Stimulated activated CD4-positive, alpha-beta T cell treated with anti-CD3 and anti-CD28 coated beads, Interleukin-4, amount 100 ng/mL, for 4 hours (primary cell): ENCODE results near the gene DKK2.
"Not testable (repeated sequence)": the region's sequence is repeated elsewhere in the genome, so short reads cannot be mapped to it uniquely, and the experiment has no call there.

Experiments used
- DNase-seq, 2 experiments: peaks; one replicate each; pipeline ENCODE4 v3.0.0-alpha.2; 2020

The DKK2 gene

DNA sequence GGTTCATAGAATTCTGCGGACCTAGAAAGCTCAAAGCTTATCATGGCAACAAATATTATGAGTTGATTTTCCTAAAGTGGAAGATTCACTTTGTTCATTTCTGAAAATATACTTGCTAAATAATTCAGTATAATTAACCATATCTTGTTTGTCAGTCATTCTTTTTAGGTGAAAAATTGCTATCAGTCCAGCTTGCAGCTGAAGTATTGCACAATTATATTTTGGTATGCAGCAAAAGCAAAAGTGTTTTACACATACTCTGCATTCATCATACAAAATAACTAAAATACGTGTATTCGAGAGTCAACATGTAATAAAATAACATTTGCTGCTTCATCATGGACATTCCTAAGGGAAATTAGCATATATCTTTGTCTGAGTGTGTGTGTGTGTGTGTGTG is 24.8 kb downstream of the DKK2 start:
- DNase-seq: no peak

- no peak for DNase-seq
Measured at GRCh38 chr4:107009196-107009968, 26.7 kb downstream of the DKK2 start.

- no peak for DNase-seq
Measured at GRCh38 chr4:107008115-107008514, 28.0 kb downstream of the DKK2 start.

- no peak for DNase-seq
Measured at GRCh38 chr4:107006218-107006617, 29.9 kb downstream of the DKK2 start.

DNA sequence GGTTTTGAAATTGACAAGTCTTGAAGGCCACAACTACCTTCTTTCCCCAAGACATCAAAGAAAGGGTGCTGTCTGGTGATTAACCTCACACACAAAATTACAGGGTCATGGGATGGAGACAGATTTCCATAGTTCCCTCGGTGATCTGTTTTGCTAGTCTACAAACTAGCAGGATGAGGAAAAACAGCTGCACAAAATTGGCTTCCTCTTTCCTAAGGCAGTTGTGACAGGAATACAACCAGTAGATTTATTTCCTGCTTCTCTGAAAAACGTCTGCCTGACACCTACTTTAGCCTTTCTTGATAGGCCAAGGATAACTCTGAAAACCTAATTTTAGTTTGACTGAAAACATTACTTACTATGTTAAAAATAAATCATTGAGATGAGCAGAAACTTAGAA is 39.6 kb downstream of the DKK2 start:
- no peak for DNase-seq

DNA sequence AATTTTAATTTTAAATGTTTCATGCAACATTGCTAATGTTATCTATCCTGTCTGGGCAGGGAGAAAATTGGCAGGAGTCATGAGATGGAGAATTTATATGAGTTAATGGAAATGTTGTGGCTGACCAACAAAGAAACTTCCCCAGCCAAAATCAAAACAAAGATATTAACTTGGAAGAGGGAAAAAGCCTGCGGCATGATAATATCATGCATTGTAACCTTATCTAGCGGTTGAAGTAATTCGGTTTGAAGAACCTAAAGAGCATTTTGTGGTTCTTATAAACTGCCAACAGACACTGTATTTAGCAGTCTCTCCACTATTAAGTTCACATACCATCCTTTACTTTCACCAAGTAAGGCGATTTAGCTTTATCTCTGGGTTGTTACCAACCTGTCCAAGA is 42.3 kb downstream of the DKK2 start:
- DNase-seq: no peak

GRCh38 chr4:106987311-106987710 is 48.8 kb downstream of the DKK2 start:
- DNase-seq: no peak

DNA sequence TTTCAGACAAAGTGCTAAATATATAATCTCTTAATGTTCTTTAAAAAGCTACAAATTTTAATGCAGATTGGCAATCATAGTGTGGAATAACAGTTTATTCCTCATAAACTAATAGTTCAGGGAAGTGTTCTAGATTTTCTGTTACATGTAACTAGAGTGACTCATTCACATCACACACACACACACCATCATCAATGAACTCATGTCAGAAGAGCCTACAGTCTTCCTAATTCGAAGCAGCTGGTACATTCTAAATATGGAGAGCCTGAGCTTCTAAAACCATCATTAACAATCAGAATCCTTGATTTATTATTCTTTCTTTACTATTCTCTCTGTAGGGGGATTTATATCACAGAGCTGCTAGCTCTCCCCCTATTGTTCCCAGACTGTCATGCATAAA is 49.6 kb downstream of the DKK2 start:
- DNase-seq: no peak

DNA sequence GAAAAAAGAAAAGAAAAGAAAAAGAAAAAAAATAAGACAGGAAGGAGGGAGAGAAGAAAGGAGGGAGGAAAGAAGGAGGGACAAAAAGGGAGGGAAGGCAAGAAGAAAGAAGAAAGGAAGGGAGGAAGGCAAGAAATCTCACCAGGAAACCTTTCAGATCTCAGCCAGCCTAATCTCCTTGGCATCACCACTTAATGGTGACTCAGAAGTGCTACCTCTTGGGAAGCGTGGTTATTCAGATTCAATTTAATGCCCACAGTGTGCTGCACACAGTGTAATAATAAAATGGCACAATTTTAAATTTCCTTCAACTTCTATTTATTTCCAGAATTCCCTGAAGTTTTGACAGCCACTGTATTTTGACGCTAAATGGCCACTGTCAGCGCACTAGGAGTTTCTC is 50.3 kb downstream of the DKK2 start:
- no peak for DNase-seq

DNA sequence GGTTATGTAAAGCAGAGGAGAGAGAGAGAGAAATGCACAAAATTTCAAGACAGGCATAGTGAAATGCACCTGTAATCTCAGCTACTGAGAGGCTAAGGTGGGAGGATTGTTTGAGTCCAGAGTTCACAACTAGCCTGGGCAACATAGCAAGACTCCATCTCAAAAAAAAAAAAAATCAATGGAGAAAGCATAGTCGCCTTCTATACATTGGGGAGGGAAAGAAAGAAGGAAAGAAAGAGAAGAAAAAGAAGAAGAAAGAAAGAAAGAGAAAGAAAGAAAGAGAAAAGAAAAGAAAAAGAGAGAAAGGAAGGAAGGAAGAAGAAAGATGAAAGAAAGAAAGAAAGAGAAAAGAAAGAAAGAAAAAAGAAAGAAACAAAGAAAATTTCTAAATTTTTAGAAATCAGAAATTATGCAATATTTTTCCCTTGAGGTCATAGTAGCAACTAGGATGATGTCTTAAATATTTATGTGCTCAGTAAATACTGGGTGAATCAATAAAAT is 53.4 kb downstream of the DKK2 start:
- no peak for DNase-seq

DNA sequence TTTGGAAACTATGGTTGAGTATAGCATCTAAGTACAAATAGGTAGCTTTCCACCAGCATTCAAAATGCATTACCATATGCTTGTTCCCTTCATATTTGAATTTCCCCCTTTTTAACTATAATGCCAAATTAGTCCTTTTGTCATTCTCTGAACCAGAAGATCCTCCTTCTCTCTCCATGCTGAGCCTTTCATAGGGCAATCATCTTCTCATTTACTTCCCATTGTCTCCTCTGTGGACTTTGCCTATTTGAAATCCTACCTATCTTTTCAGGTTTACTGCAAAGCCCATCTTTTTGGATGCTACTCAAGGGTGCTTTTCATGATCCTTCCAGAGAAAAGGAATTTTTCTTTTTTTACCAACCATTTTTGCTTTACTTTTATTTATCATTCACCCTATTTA is 54.7 kb downstream of the DKK2 start:
- DNase-seq: no peak

DNA sequence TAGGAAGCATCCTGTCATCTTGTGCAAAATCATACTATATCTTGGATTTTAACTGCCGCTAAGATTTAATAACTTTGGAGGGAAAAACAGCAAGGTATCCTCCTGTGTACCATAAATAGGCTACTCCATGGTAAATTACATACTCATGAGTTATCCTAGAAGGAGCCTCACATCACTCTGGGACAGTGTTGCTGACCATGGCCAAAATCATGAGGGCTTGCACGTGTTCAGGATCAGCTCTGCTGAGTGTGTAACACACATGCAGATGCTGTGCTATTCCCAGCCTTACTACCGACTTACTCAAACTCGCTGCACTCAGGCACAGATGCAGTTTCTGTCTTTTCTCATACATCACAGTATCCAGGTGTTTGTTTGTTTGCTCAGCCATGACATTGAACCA is 56.6 kb downstream of the DKK2 start:
- DNase-seq: no peak

GRCh38 chr4:106978046-106978774 is 57.9 kb downstream of the DKK2 start:
- no peak for DNase-seq

DNA sequence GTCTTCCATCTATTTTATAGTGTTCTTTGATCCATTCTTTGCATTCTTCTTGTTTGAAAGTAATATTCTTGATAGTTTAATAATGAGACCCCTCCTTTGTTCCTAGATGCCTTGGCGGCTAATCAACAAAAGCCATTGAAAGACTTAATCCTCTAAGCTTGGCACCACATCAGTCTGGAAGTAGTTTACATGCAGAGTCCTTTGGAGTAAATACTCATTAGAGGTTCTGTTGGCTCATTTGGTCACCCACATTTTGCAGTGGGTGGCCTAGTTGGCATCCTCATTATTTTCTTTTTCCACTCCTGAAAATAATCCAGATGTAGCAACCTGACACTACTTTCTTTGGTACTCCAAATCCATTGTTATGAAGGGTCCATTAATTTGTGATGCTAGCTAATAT is 64.5 kb downstream of the DKK2 start:
- no peak for DNase-seq

GRCh38 chr4:106967892-106968291 is 68.2 kb downstream of the DKK2 start:
- DNase-seq: no peak

- DNase-seq: no peak
Measured at GRCh38 chr4:106953036-106953705, 82.9 kb downstream of the DKK2 start.

DNA sequence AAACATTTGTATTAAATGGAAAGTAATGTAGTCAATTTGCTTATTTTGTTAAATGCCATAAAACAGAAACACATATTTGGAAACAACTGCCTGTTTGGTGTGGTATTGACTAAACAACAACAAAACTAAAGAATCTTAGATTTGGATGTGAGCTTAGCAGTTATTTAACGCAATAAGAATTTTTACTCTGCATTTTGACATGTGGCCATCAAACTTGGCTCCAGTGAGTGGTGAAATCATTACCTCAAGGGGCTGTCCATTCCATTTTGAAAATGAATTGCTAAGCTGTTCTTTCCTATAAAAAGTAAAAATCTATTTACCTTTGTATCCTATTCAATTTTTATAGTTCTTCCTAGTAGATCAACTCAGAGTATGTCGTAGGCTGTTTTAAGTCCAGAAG is 84.2 kb downstream of the DKK2 start:
- DNase-seq: no peak

- no peak for DNase-seq
Measured at GRCh38 chr4:106941841-106942240, 94.3 kb downstream of the DKK2 start.

DNA sequence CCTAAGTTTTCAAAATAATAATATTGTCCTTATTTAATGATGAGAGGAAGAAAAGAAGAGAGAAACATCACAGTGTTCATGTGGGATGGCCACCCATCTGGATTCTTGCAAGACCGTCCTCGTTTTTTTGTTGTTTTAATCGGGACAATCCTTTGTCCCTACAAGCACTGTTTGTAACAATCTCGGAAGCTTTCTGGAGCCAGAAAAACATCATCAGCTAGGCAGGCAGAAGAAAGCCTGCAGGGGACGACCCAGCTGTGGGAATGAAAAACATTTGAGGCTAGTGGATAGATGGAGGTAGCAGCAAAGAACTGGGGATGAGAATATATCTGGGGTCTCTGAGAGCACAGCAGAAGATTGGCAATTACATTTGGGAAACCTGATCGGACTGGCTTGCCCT is 105.6 kb downstream of the DKK2 start:
- no peak for DNase-seq

DNA sequence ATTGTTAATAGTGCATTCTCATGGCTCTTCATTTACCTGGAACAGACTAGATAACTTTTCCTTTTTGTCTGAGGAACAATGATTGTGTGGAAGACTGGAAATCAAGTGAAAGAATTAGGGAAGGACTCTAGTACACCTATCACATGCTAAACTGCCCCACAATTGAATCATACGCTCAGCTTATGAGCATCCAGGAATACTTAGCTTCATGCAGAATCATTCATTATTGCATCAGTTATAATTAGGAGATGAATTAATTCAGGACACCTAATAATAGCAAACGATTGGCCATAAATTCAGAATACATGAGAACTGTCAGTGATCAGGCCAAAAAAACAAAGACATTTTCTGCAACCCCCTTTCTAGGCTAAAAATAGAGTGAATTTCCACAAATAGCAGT is 106.9 kb downstream of the DKK2 start:
- no peak for DNase-seq

GRCh38 chr4:106914223-106914622 is 121.9 kb downstream of the DKK2 start:
- no peak for DNase-seq

GRCh38 chr4:106909486-106910188 is 126.5 kb downstream of the DKK2 start:
- no peak for DNase-seq

GRCh38 chr4:106908049-106908448 is 128.1 kb downstream of the DKK2 start:
- not testable (repeated sequence) for DNase-seq
